ENCODE measurements around the gene S100A6. TPM values are rescaled to one million over a fixed set of nuclear protein-coding genes. Genes with fewer than 3 reads are reported as not detected.
"Not testable (repeated sequence)": the region's sequence is repeated elsewhere in the genome, so short reads cannot be mapped to it uniquely, and the experiment has no call there.

Gene S100A6
- total RNA-seq = 100 to 1,000 TPM; 147 to 251 (median 192) TPM

- TF ChIP-seq POLR2A (IDR thresholded peaks at IDR 0.05) (peak in 1 of 2 donors; percentile 65), CTCF (IDR thresholded peaks at IDR 0.05) (no peak)
- intact Hi-C loops (cut with DNase I; ENCODE audit: low total_unique reads) = loop anchor here (10.0 kb wide), 1 partner anchor 89 kb away; the partner anchor contains the start of genes S100A1 and S100A13
- WGBS, 2 donors = 1 to 2% methylated on average over 9 to 18 of the region's 18 CpGs
- peak within 1 kb of the TSS; percentile 69 for H3K4me3 ChIP-seq (ENCODE audit: low read depth, poor library complexity, severe bottlenecking)
- DNase-seq (ENCODE audit: low spot score in 2 of 2) = peak; percentile 83 to 96
Observed at GRCh38 chr1:153535242-153536011, at the start of gene S100A6. Gene S100A6 (minus strand): TSS chr1:153535991. CDS start chr1:153535339, 652 bp downstream.

GRCh38 chr1:153585006-153585405 is 49.2 kb upstream of the S100A6 start:
- no peak for DNase-seq (ENCODE audit: low spot score in 2 of 2)
- 89 to 94% methylated on average over 1 of the region's 1 CpG for WGBS, 2 donors
- TF ChIP-seq POLR2A (IDR thresholded peaks at IDR 0.05) (no peak), CTCF (IDR thresholded peaks at IDR 0.05) (no peak)
- H3K4me3 ChIP-seq (ENCODE audit: low read depth, poor library complexity, severe bottlenecking) = no peak overlapping the region
- intact Hi-C loops (cut with DNase I; ENCODE audit: low total_unique reads) = no loop called here

GRCh38 chr1:153583976-153584375 is 48.2 kb upstream of the S100A6 start:
- no peak overlapping the region for H3K4me3 ChIP-seq (ENCODE audit: low read depth, poor library complexity, severe bottlenecking)
- intact Hi-C loops (cut with DNase I; ENCODE audit: low total_unique reads) = no loop called here
- 80 to 84% methylated on average over 2 of the region's 2 CpGs for WGBS, 2 donors
- TF ChIP-seq CTCF (IDR thresholded peaks at IDR 0.05) = no peak
- TF ChIP-seq POLR2A (IDR thresholded peaks at IDR 0.05) = no peak
- no peak for DNase-seq (ENCODE audit: low spot score in 2 of 2)

- DNase-seq (ENCODE audit: low spot score in 2 of 2); H3K4me3 ChIP-seq (ENCODE audit: low read depth, poor library complexity, severe bottlenecking); intact Hi-C loops (cut with DNase I; ENCODE audit: low total_unique reads): not testable (repeated sequence)
- 84 to 91% methylated on average over 3 of the region's 3 CpGs for WGBS, 2 donors
Observed at GRCh38 chr1:153583514-153583913, 47.7 kb upstream of the S100A6 start.

GRCh38 chr1:153582836-153583235 is 47.0 kb upstream of the S100A6 start:
- DNase-seq (ENCODE audit: low spot score in 2 of 2); intact Hi-C loops (cut with DNase I; ENCODE audit: low total_unique reads); H3K4me3 ChIP-seq (ENCODE audit: low read depth, poor library complexity, severe bottlenecking): not testable (repeated sequence)
- 95 to 96% methylated on average over 27 to 29 of the region's 34 CpGs for WGBS, 2 donors

GRCh38 chr1:153578936-153579335 is 43.1 kb upstream of the S100A6 start:
- intact Hi-C loops (cut with DNase I; ENCODE audit: low total_unique reads) = loop anchor here (10.0 kb wide), 2 partner anchors 86 to 176 kb away; no protein-coding TSS in a partner anchor

More at GRCh38 chr1:153578936-153579335, 43.1 kb upstream of the S100A6 start:
- TF ChIP-seq POLR2A (IDR thresholded peaks at IDR 0.05) = no peak
- no peak for TF ChIP-seq CTCF (IDR thresholded peaks at IDR 0.05)
- WGBS, 2 donors = 77 to 89% methylated on average over 3 of the region's 3 CpGs
- no peak overlapping the region for H3K4me3 ChIP-seq (ENCODE audit: low read depth, poor library complexity, severe bottlenecking)
- no peak for DNase-seq (ENCODE audit: low spot score in 2 of 2)

Measured in lower leg skin (tissue), 4 donors.